ENCODE data around the gene TEX50.
"Not testable (repeated sequence)": the region's sequence is repeated elsewhere in the genome, so short reads cannot be mapped to it uniquely, and the experiment has no call there.

The TEX50 gene

GRCh38 chr1:173663159-173663558 lies 28.0 kb downstream of the TEX50 start:
- DNase-seq (ENCODE audit: low spot score), result no peak

GRCh38 chr1:173666646-173667045 lies 31.5 kb downstream of the TEX50 start:
- DNase-seq (ENCODE audit: low spot score), result no peak

- peak; percentile 23 for DNase-seq (ENCODE audit: low spot score)
These were observed 34.4 kb downstream of the TEX50 start, which contains the start of gene ANKRD45 for GRCh38 chr1:173669491-173669941. Gene ANKRD45 (minus strand): TSS chr1:173669851. CDS start chr1:173659418, 10,433 bp downstream.

- not testable (repeated sequence) for DNase-seq (ENCODE audit: low spot score)
These were observed 39.4 kb downstream of the TEX50 start for GRCh38 chr1:173674496-173674895.

GRCh38 chr1:173680152-173680551 lies 45.0 kb downstream of the TEX50 start:
- not testable (repeated sequence) for DNase-seq (ENCODE audit: low spot score)

GRCh38 chr1:173682184-173682583 lies 47.0 kb downstream of the TEX50 start:
- DNase-seq (ENCODE audit: low spot score), result no peak

- not testable (repeated sequence) for DNase-seq (ENCODE audit: low spot score)
These were observed 48.7 kb downstream of the TEX50 start for GRCh38 chr1:173683838-173684237.

GRCh38 chr1:173685121-173685520 lies 50.0 kb downstream of the TEX50 start:
- not testable (repeated sequence) for DNase-seq (ENCODE audit: low spot score)

Measured in activated CD4-positive, alpha-beta T cell treated with anti-CD3 and anti-CD28 coated beads, Interleukin-2, Interleukin-4, amounts not matched to agents 100 ng/mL and 50 ng/mL, durations not matched to agents 16 hours and 8 hours (primary cell).